Testis (tissue), 3 donors: Measurements from ENCODE around the gene ASXL1. TPM values are rescaled to one million over a fixed set of nuclear protein-coding genes. Genes with fewer than 3 reads are reported as not detected.

Experiments used
- DNase-seq: peaks from one replicate; pipeline ENCODE4 v3.0.0-alpha.2; 2019
- H3K27ac ChIP-seq, 2 donors: fragments of 200-600 bp; sonication (generic); one replicate each; pipeline ENCODE4 v1.5.1; 2019
- H3K27me3 ChIP-seq: fragments of 200-600 bp; sonication (generic); one replicate; pipeline ENCODE4 v1.5.1; 2019
- H3K36me3 ChIP-seq: fragments of 200-600 bp; sonication (generic); one replicate; pipeline ENCODE4 v1.5.1; 2017; ENCODE audit warnings: low read depth; ENCODE audit errors: missing control alignments
- H3K4me1 ChIP-seq: fragments of 200-600 bp; sonication (generic); one replicate; pipeline ENCODE4 v1.5.1; 2019
- H3K4me3 ChIP-seq, 2 donors: fragments of 200-600 bp; sonication (generic); one replicate each; pipeline ENCODE4 v1.5.1; 2017 to 2019
- H3K9me3 ChIP-seq: fragments of 200-600 bp; sonication (generic); one replicate; pipeline ENCODE4 v1.5.1; 2017
- POLR2A ChIP-seq: fragments of 450-650 bp; IDR thresholded peaks from one replicate; pipeline ENCODE4 v1.6.1; 2017; ENCODE audit warnings: antibody characterized with exemption, mild to moderate bottlenecking, moderate library complexity
- WGBS, 2 donors: methylation state at CpG; one replicate each; pipeline ENCODE4 v1.1.5; 2018; 5-methylcytosine and 5-hydroxymethylcytosine counted together
- intact Hi-C: fragments of 100-400 bp; cut with DNase I; formaldehyde crosslinking; loops from one replicate; pipeline ENCODE4 v1.15.1; 2023; ENCODE audit warnings: low total_unique reads
- polyA plus RNA-seq: library from polyadenylated mRNA; stranded (reverse); fragments of 350-450 nt; fragmentation: Illumina TruSeq; extraction: RNeasy Lipid Tissue Mini Kit (QIAGEN cat#74804); gene quantifications from one replicate; pipeline ENCODE4 v1.2.3, GENCODE V29; 2014; ENCODE audit warnings: low read depth, low replicate concordance; ENCODE audit not compliant: insufficient read depth
- total RNA-seq, 2 donors: library from RNA; depleted of rRNA; stranded (reverse); fragments of >200 nt; gene quantifications; one replicate each; pipeline ENCODE4 v1.2.3, GENCODE V29; 2016
- TF ChIP-seq, protein P1 (sequence below), 3 experiments: fragments of 450-650 bp in 2 of 3; fragments of 200-600 bp in 1 of 3; sonication (generic) in 1 of 3; IDR thresholded peaks; one replicate each; pipeline ENCODE4 v1.5.1; 2016 to 2019; ENCODE audit warnings: antibody characterized with exemption in 3 of 3, mild to moderate bottlenecking in 2 of 3, moderate library complexity in 1 of 3

The ASXL1 gene
- total and polyA plus RNA-seq, 3 donors from 2014 or later: 101 to 161 (median 125) TPM

DNA sequence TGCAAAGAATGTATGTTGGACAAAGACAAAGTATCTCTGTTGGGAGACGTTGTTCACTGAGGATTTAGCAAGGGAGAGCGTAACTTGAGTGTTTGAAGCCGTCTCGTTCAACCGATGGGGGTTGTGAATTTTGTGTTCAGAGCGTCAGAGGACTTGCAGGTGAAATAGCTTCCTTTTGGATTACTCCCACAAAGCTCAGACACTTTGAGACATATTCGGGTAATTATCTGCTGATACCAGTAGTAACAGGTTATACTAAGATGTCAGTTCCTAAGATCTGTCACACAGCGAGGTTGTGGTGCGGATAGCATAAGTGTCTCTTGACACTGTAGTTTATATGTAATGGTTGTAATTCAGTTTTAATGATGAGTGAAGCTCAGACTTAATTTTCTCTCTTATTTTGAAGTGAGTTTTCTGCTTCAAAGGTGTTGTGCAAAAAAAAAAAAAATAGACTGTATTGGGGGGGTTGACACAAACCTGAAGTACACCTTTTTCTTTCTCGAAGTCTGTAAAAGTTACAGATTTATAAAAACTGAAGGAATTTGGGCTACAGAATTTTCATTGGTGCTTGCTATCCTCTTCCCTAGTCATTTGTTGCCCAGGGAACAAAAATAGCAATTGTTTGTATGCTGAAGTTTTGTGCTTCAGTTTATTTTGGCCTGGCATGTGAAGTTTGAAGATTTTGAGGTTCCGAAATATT is 1.7 kb downstream of the ASXL1 start:
- Histone ChIP-seq H3K27ac (peak overlapping the region; percentile 81 to 98), H3K4me3 (peak overlapping the region; percentile 76 to 90), H3K36me3 (no peaks in the 10 kb centered on the region), H3K4me1 (peaks cover 25% of the 10 kb centered on the region), H3K27me3 (no peaks in the 10 kb centered on the region), H3K9me3 (no peaks in the 10 kb centered on the region)
- 3 to 6% methylated on average over 11 of the region's 11 CpGs for WGBS, 2 donors
- intact Hi-C loops: no loop called here
- TF ChIP-seq, protein P1, sequence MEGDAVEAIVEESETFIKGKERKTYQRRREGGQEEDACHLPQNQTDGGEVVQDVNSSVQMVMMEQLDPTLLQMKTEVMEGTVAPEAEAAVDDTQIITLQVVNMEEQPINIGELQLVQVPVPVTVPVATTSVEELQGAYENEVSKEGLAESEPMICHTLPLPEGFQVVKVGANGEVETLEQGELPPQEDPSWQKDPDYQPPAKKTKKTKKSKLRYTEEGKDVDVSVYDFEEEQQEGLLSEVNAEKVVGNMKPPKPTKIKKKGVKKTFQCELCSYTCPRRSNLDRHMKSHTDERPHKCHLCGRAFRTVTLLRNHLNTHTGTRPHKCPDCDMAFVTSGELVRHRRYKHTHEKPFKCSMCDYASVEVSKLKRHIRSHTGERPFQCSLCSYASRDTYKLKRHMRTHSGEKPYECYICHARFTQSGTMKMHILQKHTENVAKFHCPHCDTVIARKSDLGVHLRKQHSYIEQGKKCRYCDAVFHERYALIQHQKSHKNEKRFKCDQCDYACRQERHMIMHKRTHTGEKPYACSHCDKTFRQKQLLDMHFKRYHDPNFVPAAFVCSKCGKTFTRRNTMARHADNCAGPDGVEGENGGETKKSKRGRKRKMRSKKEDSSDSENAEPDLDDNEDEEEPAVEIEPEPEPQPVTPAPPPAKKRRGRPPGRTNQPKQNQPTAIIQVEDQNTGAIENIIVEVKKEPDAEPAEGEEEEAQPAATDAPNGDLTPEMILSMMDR (IDR thresholded peaks at IDR 0.05): no peak
- no peak for TF ChIP-seq POLR2A
- no peak for DNase-seq

DNA sequence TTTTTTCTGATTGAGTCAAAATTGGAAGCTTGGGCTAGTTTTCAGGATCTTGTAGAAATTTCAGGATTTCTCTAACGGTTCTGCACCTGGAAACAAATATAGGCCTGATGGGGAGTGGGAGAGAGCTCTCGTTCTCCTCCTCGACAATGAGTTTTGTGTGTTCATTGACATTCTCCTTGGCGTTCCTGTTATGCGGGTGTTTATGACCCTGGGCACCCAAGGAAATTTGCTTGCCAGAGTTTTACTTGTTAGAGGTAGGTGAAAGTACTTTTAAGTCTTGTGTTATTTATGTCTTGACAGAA is 2.2 kb downstream of the ASXL1 start:
- Histone ChIP-seq H3K36me3 (no peaks in the 10 kb centered on the region), H3K27ac (peak overlapping the region in 1 of 2 donors; percentile 98), H3K9me3 (no peaks in the 10 kb centered on the region), H3K4me1 (peaks cover 26% of the 10 kb centered on the region), H3K4me3 (peak overlapping the region; percentile 76 to 90), H3K27me3 (no peaks in the 10 kb centered on the region)
- TF ChIP-seq POLR2A: no peak
- TF ChIP-seq, protein P1 (IDR thresholded peaks at IDR 0.05): no peak
- WGBS, 2 donors: 1 to 11% methylated on average over 5 of the region's 5 CpGs
- intact Hi-C loops: no loop called here
- no peak for DNase-seq

DNA sequence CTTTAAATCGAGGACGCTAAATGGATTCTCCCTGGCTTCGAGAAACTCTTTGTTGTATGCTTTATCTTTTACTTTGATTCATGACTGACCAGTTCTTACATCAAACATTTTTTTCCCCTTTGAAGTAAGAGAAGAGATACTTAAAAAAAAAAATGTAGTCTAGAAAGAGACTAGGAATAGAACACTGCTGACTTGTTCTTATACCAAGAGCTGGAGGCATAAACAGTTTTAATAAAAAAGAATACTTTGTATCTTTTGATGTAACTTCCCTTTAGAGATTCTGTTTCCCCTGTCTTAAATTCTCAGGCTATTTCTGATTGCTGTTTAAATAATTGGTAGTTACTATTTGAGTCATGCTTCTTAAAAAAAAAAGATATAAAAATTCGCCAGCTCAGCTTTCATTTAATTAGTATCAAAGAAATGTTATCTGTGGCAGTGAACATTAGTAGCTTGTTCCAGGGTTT is 4.8 kb downstream of the ASXL1 start:
- Histone ChIP-seq H3K9me3 (no peaks in the 10 kb centered on the region), H3K4me1 (peaks cover 21% of the 10 kb centered on the region), H3K27ac (peak overlapping the region; percentile 60 to 74), H3K4me3 (no peak overlapping the region), H3K27me3 (no peaks in the 10 kb centered on the region), H3K36me3 (no peaks in the 10 kb centered on the region)
- TF ChIP-seq, protein P1 (IDR thresholded peaks at IDR 0.05): no peak
- no peak for TF ChIP-seq POLR2A
- DNase-seq: no peak
- WGBS, 2 donors: 22 to 34% methylated on average over 4 of the region's 4 CpGs
- intact Hi-C loops: no loop called here

DNA sequence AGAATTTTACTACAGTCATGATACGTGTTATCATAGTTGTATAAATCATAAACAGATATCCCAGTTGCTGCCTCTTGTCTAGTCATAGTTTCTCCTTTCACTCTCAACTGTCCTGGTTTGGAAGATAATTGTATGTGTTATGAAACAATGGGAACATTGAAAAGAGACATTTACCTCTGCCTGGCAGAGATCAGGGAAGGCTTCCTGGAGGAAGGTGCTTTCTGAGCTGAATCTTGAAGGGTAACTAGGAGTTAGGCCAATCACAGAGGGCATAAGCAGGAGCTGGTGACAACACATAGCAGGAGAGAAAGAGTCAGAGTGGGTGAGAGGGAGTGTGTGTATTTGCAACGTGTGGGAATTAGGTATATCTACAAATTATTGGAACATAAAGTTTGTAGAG is 5.4 kb downstream of the ASXL1 start:
- Histone ChIP-seq H3K4me1 (peaks cover 21% of the 10 kb centered on the region), H3K36me3 (no peaks in the 10 kb centered on the region), H3K4me3 (no peak overlapping the region), H3K27me3 (no peaks in the 10 kb centered on the region), H3K9me3 (no peaks in the 10 kb centered on the region), H3K27ac (peak overlapping the region; percentile 60 to 74)
- no peak for DNase-seq
- intact Hi-C loops: no loop called here
- TF ChIP-seq POLR2A: no peak
- TF ChIP-seq, protein P1 (IDR thresholded peaks at IDR 0.05): no peak
- WGBS, 2 donors: 46 to 54% methylated on average over 2 of the region's 2 CpGs
